Prostate gland (tissue), 2 donors: ENCODE results near the gene ARID3B. TPM values are rescaled to one million over a fixed set of nuclear protein-coding genes. Genes with fewer than 3 reads are reported as not detected.

ENCODE experiments used
- DNase-seq: peaks from one replicate; pipeline ENCODE4 v3.0.0-alpha.2; 2019; ENCODE audit warnings: low spot score
- H3K27ac ChIP-seq, 2 donors: fragments of 200-600 bp; sonication (generic); 2 replicates each; pipeline ENCODE4 v1.5.1; 2017 to 2019
- H3K27me3 ChIP-seq: fragments of 200-600 bp; sonication (generic); replicated peaks from 2 replicates; pipeline ENCODE4 v1.5.1; 2019; ENCODE audit not compliant: insufficient read depth
- H3K36me3 ChIP-seq, 2 donors: fragments of 200-600 bp; sonication (generic); 1 replicate in 1 of 2; 2 replicates in 1 of 2; pipeline versions ENCODE4 v1.5.1 to v1.8.1; 2017 to 2019
- H3K4me1 ChIP-seq: fragments of 200-600 bp; sonication (generic); replicated peaks from 2 replicates; pipeline ENCODE4 v1.5.1; 2019
- H3K4me3 ChIP-seq, 2 donors: fragments of 200-600 bp; sonication (generic); 2 replicates each; pipeline ENCODE4 v1.5.1; 2017 to 2019
- H3K9me3 ChIP-seq: fragments of 200-600 bp; sonication (generic); 2 replicates; pipeline ENCODE4 v1.5.1; 2017
- POLR2A ChIP-seq: fragments of 450-650 bp; IDR thresholded peaks from one replicate; pipeline ENCODE4 v1.6.1; 2016; ENCODE audit warnings: antibody characterized with exemption, mild to moderate bottlenecking
- POLR2AphosphoS5 ChIP-seq: sonication (generic); formaldehyde crosslinking; IDR thresholded peaks from one replicate; pipeline ENCODE4 v1.6.1; 2017; ENCODE audit warnings: antibody characterized with exemption
- WGBS: methylation state at CpG from one replicate; pipeline ENCODE4 v1.1.5; 2018; 5-methylcytosine and 5-hydroxymethylcytosine counted together
- intact Hi-C: fragments of 100-400 bp; cut with DNase I; formaldehyde crosslinking; loops from one replicate; pipeline ENCODE4 v1.14.2; 2022
- total RNA-seq, 2 donors: library from RNA; depleted of rRNA; stranded (reverse); fragments of >200 nt; gene quantifications; one replicate each; pipeline ENCODE4 v1.1.0, GENCODE V29; 2016
- TF ChIP-seq, protein P1 (sequence below), 4 experiments: fragments of 200-600 bp in 2 of 4; fragments of 450-650 bp in 2 of 4; sonication (generic) in 2 of 4; IDR thresholded peaks; 1 replicate in 3 of 4; 2 replicates in 1 of 4; pipeline ENCODE4 v1.5.1; 2016 to 2019; ENCODE audit warnings: antibody characterized with exemption in 4 of 4, mild to moderate bottlenecking in 2 of 4, moderate library complexity in 2 of 4

The ARID3B gene
- total RNA-seq, 2 donors from 2014 or later, result 5.1 to 36.7 TPM

DNA sequence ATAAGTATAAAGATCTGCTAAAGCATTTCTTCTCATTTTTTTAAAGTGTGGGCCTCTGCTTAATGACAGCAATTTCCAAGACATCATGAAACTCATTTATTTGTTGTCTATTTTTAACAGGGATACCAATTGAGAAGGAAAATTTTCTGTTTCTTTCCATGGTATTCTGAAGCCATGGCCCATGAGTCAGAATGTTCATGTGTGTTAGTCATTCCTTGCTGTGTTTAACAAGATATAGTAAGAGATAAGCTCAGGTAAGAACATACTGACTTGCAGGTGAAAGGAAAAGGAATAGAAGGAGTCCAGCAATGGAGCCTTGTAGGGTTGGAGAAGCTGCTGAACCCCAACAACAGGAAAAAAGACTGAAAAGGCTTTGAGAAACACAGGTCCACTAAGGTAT, 17.0 kb upstream of the ARID3B start:
- Histone ChIP-seq H3K27me3 (no peaks in the 10 kb centered on the region), H3K4me3 (no peak overlapping the region), H3K9me3 (no peaks in the 10 kb centered on the region), H3K27ac (no peak overlapping the region), H3K4me1 (no peaks in the 10 kb centered on the region), H3K36me3 (no peaks in the 10 kb centered on the region)
- no peak for DNase-seq
- intact Hi-C loops, result no loop called here
- TF ChIP-seq POLR2A, result no peak
- TF ChIP-seq, protein P1, sequence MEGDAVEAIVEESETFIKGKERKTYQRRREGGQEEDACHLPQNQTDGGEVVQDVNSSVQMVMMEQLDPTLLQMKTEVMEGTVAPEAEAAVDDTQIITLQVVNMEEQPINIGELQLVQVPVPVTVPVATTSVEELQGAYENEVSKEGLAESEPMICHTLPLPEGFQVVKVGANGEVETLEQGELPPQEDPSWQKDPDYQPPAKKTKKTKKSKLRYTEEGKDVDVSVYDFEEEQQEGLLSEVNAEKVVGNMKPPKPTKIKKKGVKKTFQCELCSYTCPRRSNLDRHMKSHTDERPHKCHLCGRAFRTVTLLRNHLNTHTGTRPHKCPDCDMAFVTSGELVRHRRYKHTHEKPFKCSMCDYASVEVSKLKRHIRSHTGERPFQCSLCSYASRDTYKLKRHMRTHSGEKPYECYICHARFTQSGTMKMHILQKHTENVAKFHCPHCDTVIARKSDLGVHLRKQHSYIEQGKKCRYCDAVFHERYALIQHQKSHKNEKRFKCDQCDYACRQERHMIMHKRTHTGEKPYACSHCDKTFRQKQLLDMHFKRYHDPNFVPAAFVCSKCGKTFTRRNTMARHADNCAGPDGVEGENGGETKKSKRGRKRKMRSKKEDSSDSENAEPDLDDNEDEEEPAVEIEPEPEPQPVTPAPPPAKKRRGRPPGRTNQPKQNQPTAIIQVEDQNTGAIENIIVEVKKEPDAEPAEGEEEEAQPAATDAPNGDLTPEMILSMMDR (IDR thresholded peaks at IDR 0.05), result no peak

DNA sequence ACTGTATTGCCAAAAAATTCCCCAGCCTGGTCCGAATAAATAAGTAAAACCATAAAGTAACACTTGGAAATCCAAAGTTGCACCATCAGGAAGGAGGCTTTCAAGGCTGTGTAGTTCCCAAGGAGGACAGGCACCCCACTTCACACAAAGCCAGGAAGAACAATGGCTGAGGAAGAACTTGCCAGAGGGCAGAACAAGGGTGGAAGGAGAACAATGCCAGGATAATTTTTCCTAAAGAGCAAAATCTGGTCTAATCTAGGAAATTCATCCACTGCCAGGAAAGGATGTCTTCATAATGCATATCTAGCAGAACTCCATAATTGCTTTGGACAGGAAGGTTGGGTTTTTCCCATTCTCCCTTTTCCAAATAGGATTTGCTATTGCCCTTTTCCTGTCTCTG, 15.7 kb upstream of the ARID3B start:
- Histone ChIP-seq H3K9me3 (no peaks in the 10 kb centered on the region), H3K4me3 (no peak overlapping the region), H3K27ac (no peak overlapping the region), H3K36me3 (no peaks in the 10 kb centered on the region), H3K4me1 (no peaks in the 10 kb centered on the region), H3K27me3 (no peaks in the 10 kb centered on the region)
- no peak for DNase-seq
- 23% methylated on average over 1 of the region's 1 CpG for WGBS
- TF ChIP-seq POLR2A, result no peak
- intact Hi-C loops, result no loop called here

DNA sequence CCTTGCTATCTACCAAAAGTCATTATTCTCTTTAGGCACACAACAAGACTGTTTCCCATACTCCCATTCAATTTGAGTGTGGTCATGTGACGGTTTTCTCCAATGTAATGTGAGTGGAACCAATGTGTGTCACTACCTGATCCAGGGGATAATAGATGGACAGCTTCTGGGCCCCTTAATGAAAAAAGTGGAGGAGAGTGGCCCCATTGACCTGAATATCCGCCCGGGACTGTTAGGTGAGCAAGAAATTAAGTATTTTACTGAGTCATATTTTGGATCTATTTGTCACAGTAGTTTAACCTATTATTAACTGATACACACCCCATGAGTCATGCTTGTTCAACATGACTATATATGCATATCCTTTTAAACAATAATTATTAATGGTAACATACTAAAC, 15.1 kb upstream of the ARID3B start:
- TF ChIP-seq, protein P1 (IDR thresholded peaks at IDR 0.05), result no peak
- no peak for TF ChIP-seq POLR2A
- no peak for TF ChIP-seq POLR2AphosphoS5
- 62% methylated on average over 3 of the region's 3 CpGs for WGBS
- H3K36me3 ChIP-seq, result no peaks in the 10 kb centered on the region
- H3K27ac ChIP-seq, result no peak overlapping the region
- no peaks in the 10 kb centered on the region for H3K27me3 ChIP-seq
- no peaks in the 10 kb centered on the region for H3K4me1 ChIP-seq
- H3K9me3 ChIP-seq, result no peaks in the 10 kb centered on the region
- intact Hi-C loops, result no loop called here
- no peak for DNase-seq
- no peak overlapping the region for H3K4me3 ChIP-seq

DNA sequence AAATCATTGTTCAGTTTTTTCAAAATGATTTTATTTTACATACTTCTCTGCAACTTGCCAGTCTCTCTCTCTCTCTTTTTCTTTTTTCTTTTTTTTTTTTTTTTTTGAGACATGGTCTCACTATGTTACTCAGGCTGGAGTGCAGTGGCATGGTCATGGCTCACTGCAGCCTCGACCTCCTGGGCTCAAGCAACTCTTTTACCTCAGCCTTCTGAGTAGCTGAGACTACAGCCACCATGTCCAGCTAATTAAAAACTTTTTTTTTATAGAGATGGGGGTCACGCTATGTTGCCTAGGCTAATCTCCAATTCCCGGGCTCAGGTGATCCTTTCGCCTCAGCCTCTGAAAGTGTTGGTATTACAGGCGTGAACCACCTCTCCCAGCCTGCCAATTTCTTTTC, 12.1 kb upstream of the ARID3B start:
- H3K36me3 ChIP-seq, result no peaks in the 10 kb centered on the region
- H3K4me1 ChIP-seq, result no peaks in the 10 kb centered on the region
- intact Hi-C loops, result no loop called here
- 80% methylated on average over 5 of the region's 5 CpGs for WGBS
- H3K27ac ChIP-seq, result no peak overlapping the region
- H3K27me3 ChIP-seq, result no peaks in the 10 kb centered on the region
- no peak overlapping the region for H3K4me3 ChIP-seq
- no peak for TF ChIP-seq POLR2A
- TF ChIP-seq POLR2AphosphoS5, result no peak
- TF ChIP-seq, protein P1 (IDR thresholded peaks at IDR 0.05), result no peak
- no peak for DNase-seq
- no peaks in the 10 kb centered on the region for H3K9me3 ChIP-seq

DNA sequence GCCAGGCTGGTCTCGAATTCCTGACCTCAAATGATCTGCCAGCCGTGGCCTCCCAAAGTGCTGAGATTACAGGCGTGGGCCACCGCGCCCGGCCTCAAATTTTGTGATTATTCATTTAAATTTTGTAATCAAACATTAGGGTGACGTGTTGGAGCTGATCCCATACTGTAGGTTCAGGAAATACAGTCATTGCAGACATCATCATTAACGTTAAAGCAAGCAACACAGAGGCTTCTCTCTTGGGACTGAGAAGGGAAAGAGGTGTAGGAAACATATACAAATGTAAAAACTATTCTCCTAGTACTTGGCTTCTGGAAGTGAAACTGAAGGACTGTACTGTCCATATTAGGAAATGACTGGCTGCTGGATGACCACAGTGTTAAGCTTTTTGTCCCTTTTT, 11.1 kb upstream of the ARID3B start:
- no peak overlapping the region for H3K27ac ChIP-seq
- 82% methylated on average over 8 of the region's 8 CpGs for WGBS
- TF ChIP-seq POLR2A, result no peak
- TF ChIP-seq, protein P1 (IDR thresholded peaks at IDR 0.05), result no peak
- no peaks in the 10 kb centered on the region for H3K36me3 ChIP-seq
- no peak overlapping the region for H3K4me3 ChIP-seq
- DNase-seq, result no peak
- H3K27me3 ChIP-seq, result no peaks in the 10 kb centered on the region
- intact Hi-C loops, result no loop called here
- H3K9me3 ChIP-seq, result no peaks in the 10 kb centered on the region
- H3K4me1 ChIP-seq, result no peaks in the 10 kb centered on the region

DNA sequence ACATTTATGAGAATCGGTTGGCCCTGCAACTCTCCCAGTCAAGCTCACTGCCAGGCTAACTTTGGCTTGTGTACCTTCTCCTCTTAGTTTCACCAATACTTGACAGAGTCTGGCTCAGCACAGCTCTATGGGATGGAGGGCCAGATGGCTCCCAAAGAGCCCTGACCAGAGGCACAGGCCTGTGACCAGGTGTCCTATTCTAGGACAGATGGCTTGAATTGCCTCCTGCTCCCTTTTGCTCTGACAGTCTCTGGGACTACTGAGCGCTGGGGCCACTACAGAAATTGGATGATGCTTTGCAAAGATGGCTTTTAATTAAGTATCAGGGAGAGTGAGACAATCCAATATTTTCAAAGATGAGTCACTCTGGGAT, 10.3 kb upstream of the ARID3B start:
- intact Hi-C loops, result no loop called here
- Histone ChIP-seq H3K4me1 (no peaks in the 10 kb centered on the region), H3K27ac (no peak overlapping the region), H3K27me3 (no peaks in the 10 kb centered on the region), H3K4me3 (no peak overlapping the region), H3K36me3 (no peaks in the 10 kb centered on the region), H3K9me3 (no peaks in the 10 kb centered on the region)
- 98% methylated on average over 2 of the region's 2 CpGs for WGBS
- DNase-seq, result no peak
- TF ChIP-seq POLR2A (no peak), POLR2AphosphoS5 (no peak)
- TF ChIP-seq, protein P1 (IDR thresholded peaks at IDR 0.05), result no peak
